ENCODE results near the gene ZBTB7A.

- TF ChIP-seq POLR2A (IDR thresholded peaks at IDR 0.05; ENCODE audit: low read depth): no peak
- TF ChIP-seq, protein P1, sequence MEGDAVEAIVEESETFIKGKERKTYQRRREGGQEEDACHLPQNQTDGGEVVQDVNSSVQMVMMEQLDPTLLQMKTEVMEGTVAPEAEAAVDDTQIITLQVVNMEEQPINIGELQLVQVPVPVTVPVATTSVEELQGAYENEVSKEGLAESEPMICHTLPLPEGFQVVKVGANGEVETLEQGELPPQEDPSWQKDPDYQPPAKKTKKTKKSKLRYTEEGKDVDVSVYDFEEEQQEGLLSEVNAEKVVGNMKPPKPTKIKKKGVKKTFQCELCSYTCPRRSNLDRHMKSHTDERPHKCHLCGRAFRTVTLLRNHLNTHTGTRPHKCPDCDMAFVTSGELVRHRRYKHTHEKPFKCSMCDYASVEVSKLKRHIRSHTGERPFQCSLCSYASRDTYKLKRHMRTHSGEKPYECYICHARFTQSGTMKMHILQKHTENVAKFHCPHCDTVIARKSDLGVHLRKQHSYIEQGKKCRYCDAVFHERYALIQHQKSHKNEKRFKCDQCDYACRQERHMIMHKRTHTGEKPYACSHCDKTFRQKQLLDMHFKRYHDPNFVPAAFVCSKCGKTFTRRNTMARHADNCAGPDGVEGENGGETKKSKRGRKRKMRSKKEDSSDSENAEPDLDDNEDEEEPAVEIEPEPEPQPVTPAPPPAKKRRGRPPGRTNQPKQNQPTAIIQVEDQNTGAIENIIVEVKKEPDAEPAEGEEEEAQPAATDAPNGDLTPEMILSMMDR (IDR thresholded peaks at IDR 0.05): no peak
- TF ChIP-seq POLR2AphosphoS5 (IDR thresholded peaks at IDR 0.05): no peak
- no peak for TF ChIP-seq EP300 (IDR thresholded peaks at IDR 0.05)
Measured at GRCh38 chr19:4046946-4047683, 19.6 kb downstream of the ZBTB7A start.

All from esophagus muscularis mucosa (tissue), 4 donors.